ENCODE measurements around the gene CNIH3.

DNA sequence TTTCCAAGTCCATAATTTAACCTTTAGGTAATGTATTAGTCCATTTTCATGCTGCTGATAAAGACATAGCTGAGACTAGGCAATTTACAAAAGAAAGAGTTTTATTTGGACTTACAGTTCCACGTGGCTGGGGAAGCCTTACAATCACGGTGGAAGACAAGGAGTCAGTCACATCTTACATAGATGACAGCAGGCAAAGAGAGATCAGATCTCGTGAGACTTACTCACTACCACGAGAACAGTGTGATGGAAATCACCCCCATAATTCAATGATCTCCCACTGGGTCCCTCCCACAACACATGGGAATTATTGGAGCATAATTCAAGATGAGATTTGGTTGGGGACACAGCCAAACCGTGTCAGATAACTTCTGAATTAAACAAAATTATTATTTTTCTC, 44.0 kb downstream of the CNIH3 start:
- TF ChIP-seq, protein P1, sequence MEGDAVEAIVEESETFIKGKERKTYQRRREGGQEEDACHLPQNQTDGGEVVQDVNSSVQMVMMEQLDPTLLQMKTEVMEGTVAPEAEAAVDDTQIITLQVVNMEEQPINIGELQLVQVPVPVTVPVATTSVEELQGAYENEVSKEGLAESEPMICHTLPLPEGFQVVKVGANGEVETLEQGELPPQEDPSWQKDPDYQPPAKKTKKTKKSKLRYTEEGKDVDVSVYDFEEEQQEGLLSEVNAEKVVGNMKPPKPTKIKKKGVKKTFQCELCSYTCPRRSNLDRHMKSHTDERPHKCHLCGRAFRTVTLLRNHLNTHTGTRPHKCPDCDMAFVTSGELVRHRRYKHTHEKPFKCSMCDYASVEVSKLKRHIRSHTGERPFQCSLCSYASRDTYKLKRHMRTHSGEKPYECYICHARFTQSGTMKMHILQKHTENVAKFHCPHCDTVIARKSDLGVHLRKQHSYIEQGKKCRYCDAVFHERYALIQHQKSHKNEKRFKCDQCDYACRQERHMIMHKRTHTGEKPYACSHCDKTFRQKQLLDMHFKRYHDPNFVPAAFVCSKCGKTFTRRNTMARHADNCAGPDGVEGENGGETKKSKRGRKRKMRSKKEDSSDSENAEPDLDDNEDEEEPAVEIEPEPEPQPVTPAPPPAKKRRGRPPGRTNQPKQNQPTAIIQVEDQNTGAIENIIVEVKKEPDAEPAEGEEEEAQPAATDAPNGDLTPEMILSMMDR (IDR thresholded peaks at IDR 0.05), result no peak
- TF ChIP-seq POLR2A (IDR thresholded peaks at IDR 0.05), result no peak
